ENCODE data around the gene TXNDC9. TPM values are rescaled to one million over a fixed set of nuclear protein-coding genes. Genes with fewer than 3 reads are reported as not detected.
"Not testable (repeated sequence)": the region's sequence is repeated elsewhere in the genome, so short reads cannot be mapped to it uniquely, and the experiment has no call there.

Gene TXNDC9
- total RNA-seq, 2 experiments from 2014 or later: 8.3 TPM

DNA sequence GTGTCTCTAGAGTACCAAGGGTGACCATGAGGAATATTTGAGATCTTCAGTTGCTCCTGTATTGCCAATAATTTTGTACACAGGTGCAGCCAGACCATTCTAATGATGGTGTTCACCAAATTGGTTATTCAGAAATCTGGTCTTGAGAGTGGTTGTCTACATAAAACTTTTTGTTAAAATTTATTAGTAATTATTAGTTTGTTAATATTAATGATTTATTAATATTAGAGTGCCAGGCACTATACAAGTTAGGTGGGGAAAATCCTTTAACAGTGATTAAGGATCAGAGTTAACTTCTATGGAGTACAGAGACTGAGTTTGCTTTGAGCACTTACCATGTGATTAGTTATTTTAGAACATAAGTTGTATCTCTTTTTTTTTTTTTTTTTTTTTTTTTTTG lies 10.1 kb upstream of the TXNDC9 start:
- H3K9me3 ChIP-seq (ENCODE audit: control insufficient read depth in 1 of 2, insufficient read depth in 1 of 2, low read length in 2 of 2): no peaks in the 10 kb centered on the region
- TF ChIP-seq, protein P1, sequence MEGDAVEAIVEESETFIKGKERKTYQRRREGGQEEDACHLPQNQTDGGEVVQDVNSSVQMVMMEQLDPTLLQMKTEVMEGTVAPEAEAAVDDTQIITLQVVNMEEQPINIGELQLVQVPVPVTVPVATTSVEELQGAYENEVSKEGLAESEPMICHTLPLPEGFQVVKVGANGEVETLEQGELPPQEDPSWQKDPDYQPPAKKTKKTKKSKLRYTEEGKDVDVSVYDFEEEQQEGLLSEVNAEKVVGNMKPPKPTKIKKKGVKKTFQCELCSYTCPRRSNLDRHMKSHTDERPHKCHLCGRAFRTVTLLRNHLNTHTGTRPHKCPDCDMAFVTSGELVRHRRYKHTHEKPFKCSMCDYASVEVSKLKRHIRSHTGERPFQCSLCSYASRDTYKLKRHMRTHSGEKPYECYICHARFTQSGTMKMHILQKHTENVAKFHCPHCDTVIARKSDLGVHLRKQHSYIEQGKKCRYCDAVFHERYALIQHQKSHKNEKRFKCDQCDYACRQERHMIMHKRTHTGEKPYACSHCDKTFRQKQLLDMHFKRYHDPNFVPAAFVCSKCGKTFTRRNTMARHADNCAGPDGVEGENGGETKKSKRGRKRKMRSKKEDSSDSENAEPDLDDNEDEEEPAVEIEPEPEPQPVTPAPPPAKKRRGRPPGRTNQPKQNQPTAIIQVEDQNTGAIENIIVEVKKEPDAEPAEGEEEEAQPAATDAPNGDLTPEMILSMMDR (IDR thresholded peaks at IDR 0.05): no peak
- Mint-ChIP-seq H3K27ac (no peak overlapping the region), H3K27me3 (no peaks in the 10 kb centered on the region), H3K36me3 (ENCODE audit: low read depth) (peaks cover 5% of the 10 kb centered on the region), H3K4me3 (no peak overlapping the region), H3K9me3 (no peaks in the 10 kb centered on the region), H3K4me1 (ENCODE audit: low read depth) (peaks cover 76% of the 10 kb centered on the region)
- H3K27ac ChIP-seq (ENCODE audit: low read depth in 1 of 2, low read length in 2 of 2): no peak overlapping the region
- CTCF ChIA-PET: interaction anchor here (0.6 kb wide), 1 partner anchor 9 kb away, joined by 3 read pairs; no protein-coding TSS in a partner anchor
- POLR2A ChIA-PET: no interaction called here
- H3K27me3 ChIP-seq (ENCODE audit: control insufficient read depth in 1 of 2, insufficient read depth in 2 of 2, low read length in 2 of 2): no peaks in the 10 kb centered on the region
- DNase-seq (no peak), ATAC-seq (ENCODE audit: poor library complexity) (no peak)
- no peak overlapping the region for H3K4me3 ChIP-seq (ENCODE audit: low read length)
- no peaks in the 10 kb centered on the region for H3K36me3 ChIP-seq (ENCODE audit: insufficient read depth, low read length)
- H3K4me1 ChIP-seq (ENCODE audit: insufficient read depth, low read length): peaks cover 6% of the 10 kb centered on the region
- intact Hi-C loops (cut with DNase I, micrococcal nuclease): no loop called here

DNA sequence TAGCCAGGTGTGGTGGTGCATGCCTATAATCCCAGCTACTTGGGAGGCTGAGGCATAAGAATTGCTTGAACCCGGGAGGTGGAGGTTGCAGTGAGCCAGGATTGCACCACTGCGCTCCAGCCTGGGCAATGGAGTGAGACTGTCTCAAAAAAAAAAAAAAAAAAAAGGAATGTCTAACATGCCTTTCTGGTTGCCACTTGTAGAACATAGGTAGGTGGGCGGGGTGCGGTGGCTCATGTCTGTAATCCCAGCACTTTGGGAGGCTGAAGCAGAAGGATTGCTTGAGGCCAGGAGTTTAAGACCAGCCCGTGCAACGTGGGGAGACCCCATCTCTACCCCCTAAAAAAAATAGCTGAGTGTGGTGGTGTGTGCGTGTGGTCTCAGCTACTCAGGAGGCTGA lies 9.3 kb upstream of the TXNDC9 start:
- H3K4me3 Mint-ChIP-seq; CTCF ChIA-PET; H3K27me3 Mint-ChIP-seq; POLR2A ChIA-PET; H3K27ac Mint-ChIP-seq; H3K36me3 ChIP-seq (ENCODE audit: insufficient read depth, low read length); H3K4me1 ChIP-seq (ENCODE audit: insufficient read depth, low read length); H3K36me3 Mint-ChIP-seq (ENCODE audit: low read depth); H3K9me3 Mint-ChIP-seq; H3K27me3 ChIP-seq (ENCODE audit: control insufficient read depth in 1 of 2, insufficient read depth in 2 of 2, low read length in 2 of 2); ATAC-seq (ENCODE audit: poor library complexity); intact Hi-C loops (cut with DNase I, micrococcal nuclease); DNase-seq; H3K4me3 ChIP-seq (ENCODE audit: low read length); H3K27ac ChIP-seq (ENCODE audit: low read depth in 1 of 2, low read length in 2 of 2); H3K9me3 ChIP-seq (ENCODE audit: control insufficient read depth in 1 of 2, insufficient read depth in 1 of 2, low read length in 2 of 2): not testable (repeated sequence)
- peaks cover 75% of the 10 kb centered on the region for H3K4me1 Mint-ChIP-seq (ENCODE audit: low read depth)

DNA sequence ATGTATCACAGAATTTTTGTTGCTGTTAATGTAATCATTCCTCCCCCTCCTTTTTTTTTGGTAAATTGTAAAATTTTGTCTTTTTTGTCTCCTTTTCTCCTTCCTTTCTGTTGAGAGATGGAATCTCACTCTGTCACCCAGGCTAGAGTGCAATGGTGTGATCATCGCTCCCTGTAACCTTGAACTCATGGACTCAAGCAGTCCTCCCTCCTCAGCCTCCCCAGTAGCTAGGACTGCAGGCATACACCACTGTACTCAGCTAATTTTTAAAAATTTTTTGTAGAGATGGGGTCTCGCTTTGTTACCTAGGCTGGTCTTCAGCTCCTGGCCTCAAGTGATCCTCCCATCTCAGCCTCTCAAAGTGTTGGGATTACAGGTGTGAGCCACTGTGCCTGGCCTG lies 6.4 kb upstream of the TXNDC9 start:
- Histone ChIP-seq H3K4me3 (ENCODE audit: low read length) (no peak overlapping the region), H3K27ac (ENCODE audit: low read depth in 1 of 2, low read length in 2 of 2) (no peak overlapping the region), H3K27me3 (ENCODE audit: control insufficient read depth in 1 of 2, insufficient read depth in 2 of 2, low read length in 2 of 2) (no peaks in the 10 kb centered on the region), H3K9me3 (ENCODE audit: control insufficient read depth in 1 of 2, insufficient read depth in 1 of 2, low read length in 2 of 2) (no peaks in the 10 kb centered on the region), H3K36me3 (ENCODE audit: insufficient read depth, low read length) (no peaks in the 10 kb centered on the region), H3K4me1 (ENCODE audit: insufficient read depth, low read length) (peaks cover 11% of the 10 kb centered on the region)
- TF ChIP-seq, protein P1 (IDR thresholded peaks at IDR 0.05): no peak
- DNase-seq (no peak), ATAC-seq (ENCODE audit: poor library complexity) (no peak)
- POLR2A ChIA-PET: no interaction called here
- CTCF ChIA-PET: no interaction called here
- H3K27ac Mint-ChIP-seq: no peak overlapping the region
- peaks cover 56% of the 10 kb centered on the region for H3K4me1 Mint-ChIP-seq (ENCODE audit: low read depth)
- H3K4me3 Mint-ChIP-seq: no peak overlapping the region
- peaks cover 5% of the 10 kb centered on the region for H3K36me3 Mint-ChIP-seq (ENCODE audit: low read depth)
- intact Hi-C loops (cut with DNase I, micrococcal nuclease): no loop called here
- no peaks in the 10 kb centered on the region for H3K27me3 Mint-ChIP-seq
- H3K9me3 Mint-ChIP-seq: no peaks in the 10 kb centered on the region

DNA sequence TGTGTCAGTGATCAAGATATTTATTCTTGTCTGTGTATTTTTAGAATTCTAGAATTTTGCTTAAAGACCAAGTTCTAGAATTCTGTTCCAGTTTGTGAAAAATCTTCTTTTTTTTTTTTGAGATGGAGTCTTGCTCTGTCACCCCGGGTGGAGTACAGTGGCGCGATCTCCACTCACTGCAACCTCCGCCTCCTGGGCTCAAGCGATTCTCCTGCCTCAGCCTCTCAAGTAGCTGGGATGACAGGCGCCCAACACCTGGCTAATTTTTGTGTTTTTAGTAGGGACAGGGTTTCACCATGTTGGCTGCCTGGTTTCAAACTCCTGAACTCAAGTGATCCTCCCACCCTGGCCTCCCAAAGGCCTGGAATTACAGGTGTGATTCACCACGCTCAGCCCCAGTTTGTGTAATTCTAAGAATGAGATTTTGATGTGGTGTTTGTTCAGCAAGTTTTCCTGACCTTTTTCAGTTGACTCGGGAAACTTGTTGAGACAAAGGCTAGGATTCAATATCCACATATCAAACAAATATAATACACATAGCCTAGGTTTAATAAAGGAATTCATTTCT lies 4.6 kb upstream of the TXNDC9 start:
- no peaks in the 10 kb centered on the region for H3K36me3 Mint-ChIP-seq (ENCODE audit: low read depth)
- H3K4me3 ChIP-seq (ENCODE audit: low read length): no peak overlapping the region
- H3K4me1 ChIP-seq (ENCODE audit: insufficient read depth, low read length): peaks cover 11% of the 10 kb centered on the region
- H3K27ac ChIP-seq (ENCODE audit: low read depth in 1 of 2, low read length in 2 of 2): no peak overlapping the region
- no peaks in the 10 kb centered on the region for H3K9me3 ChIP-seq (ENCODE audit: control insufficient read depth in 1 of 2, insufficient read depth in 1 of 2, low read length in 2 of 2)
- no peaks in the 10 kb centered on the region for H3K27me3 ChIP-seq (ENCODE audit: control insufficient read depth in 1 of 2, insufficient read depth in 2 of 2, low read length in 2 of 2)
- no peaks in the 10 kb centered on the region for H3K36me3 ChIP-seq (ENCODE audit: insufficient read depth, low read length)
- H3K4me3 Mint-ChIP-seq: no peak overlapping the region
- H3K27me3 Mint-ChIP-seq: no peaks in the 10 kb centered on the region
- ATAC-seq (ENCODE audit: poor library complexity) (no peak), DNase-seq (no peak)
- no peak overlapping the region for H3K27ac Mint-ChIP-seq
- peaks cover 47% of the 10 kb centered on the region for H3K4me1 Mint-ChIP-seq (ENCODE audit: low read depth)
- ChIA-PET POLR2A (no interaction called here), CTCF (no interaction called here)
- intact Hi-C loops (cut with DNase I, micrococcal nuclease): no loop called here
- TF ChIP-seq, protein P1 (IDR thresholded peaks at IDR 0.05): no peak
- H3K9me3 Mint-ChIP-seq: no peaks in the 10 kb centered on the region
